GM12875 (cell line): ENCODE measurements around the gene ZC2HC1B.
"Not testable (repeated sequence)": the region's sequence is repeated elsewhere in the genome, so short reads cannot be mapped to it uniquely, and the experiment has no call there.

ENCODE experiments used
- H3K4me3 ChIP-seq: one replicate; pipeline ENCODE4 v1.5.1; 2011; ENCODE audit warnings: low read depth, low read length, control low read depth
- TF ChIP-seq, protein P1 (sequence below): IDR thresholded peaks from 2 replicates; pipeline ENCODE4 v1.5.1; 2011; ENCODE audit warnings: low read depth, mild to moderate bottlenecking, control low read depth, inconsistent platforms, low read length, moderate library complexity, borderline replicate concordance; ENCODE audit not compliant: insufficient read depth

ZC2HC1B gene

GRCh38 chr6:143902827-143903226, 38.6 kb downstream of the ZC2HC1B start:
- TF ChIP-seq, protein P1, sequence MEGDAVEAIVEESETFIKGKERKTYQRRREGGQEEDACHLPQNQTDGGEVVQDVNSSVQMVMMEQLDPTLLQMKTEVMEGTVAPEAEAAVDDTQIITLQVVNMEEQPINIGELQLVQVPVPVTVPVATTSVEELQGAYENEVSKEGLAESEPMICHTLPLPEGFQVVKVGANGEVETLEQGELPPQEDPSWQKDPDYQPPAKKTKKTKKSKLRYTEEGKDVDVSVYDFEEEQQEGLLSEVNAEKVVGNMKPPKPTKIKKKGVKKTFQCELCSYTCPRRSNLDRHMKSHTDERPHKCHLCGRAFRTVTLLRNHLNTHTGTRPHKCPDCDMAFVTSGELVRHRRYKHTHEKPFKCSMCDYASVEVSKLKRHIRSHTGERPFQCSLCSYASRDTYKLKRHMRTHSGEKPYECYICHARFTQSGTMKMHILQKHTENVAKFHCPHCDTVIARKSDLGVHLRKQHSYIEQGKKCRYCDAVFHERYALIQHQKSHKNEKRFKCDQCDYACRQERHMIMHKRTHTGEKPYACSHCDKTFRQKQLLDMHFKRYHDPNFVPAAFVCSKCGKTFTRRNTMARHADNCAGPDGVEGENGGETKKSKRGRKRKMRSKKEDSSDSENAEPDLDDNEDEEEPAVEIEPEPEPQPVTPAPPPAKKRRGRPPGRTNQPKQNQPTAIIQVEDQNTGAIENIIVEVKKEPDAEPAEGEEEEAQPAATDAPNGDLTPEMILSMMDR, result no peak
- no peak overlapping the region for H3K4me3 ChIP-seq

- TF ChIP-seq, protein P1, result no peak
- H3K4me3 ChIP-seq, result no peak overlapping the region
These were observed 46.8 kb downstream of the ZC2HC1B start for GRCh38 chr6:143911028-143911427.

GRCh38 chr6:143912671-143913070, 48.4 kb downstream of the ZC2HC1B start:
- TF ChIP-seq, protein P1, result no peak
- H3K4me3 ChIP-seq, result no peak overlapping the region

- not testable (repeated sequence) for H3K4me3 ChIP-seq
These were observed 52.8 kb downstream of the ZC2HC1B start for GRCh38 chr6:143917026-143917425.

DNA sequence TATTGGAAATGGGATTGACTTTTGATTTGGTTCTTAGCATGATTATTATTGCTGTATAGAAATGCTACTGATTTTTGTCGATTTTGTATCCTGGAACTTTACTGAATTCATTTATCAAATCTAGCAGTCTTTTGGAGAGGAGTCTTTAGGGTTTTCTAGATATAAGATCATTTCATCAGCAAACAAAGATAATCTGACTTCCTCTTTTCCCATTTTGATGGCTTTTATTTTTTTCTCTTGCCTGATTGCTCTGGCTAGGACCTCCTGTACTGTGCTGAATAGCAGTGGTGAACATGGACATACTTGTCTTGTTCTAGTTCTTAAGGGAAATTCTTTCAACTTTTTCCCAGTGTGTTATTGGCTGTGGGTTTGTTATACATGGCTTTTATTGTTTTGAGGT, 64.6 kb downstream of the ZC2HC1B start:
- no peak overlapping the region for H3K4me3 ChIP-seq

DNA sequence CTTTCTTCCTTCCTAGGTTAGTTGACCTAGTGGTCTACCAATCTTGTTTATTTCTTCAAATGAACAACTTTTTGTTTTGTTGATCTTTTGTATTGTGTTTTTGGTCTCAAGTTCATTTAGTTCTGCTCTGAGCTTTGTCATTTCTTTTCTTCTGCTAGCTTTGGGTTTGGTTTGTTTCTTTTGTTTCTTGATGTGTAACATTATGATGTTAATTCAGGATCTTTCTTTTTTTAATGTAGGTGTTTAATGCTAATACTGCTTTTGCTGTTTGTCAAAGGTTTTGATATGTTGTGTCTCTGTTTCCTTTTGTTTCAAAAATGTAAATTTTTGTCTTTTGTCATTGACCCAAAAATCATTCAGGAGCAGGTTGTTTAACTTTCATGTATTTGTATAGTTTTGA, 65.7 kb downstream of the ZC2HC1B start:
- H3K4me3 ChIP-seq, result no peak overlapping the region
- TF ChIP-seq, protein P1, result no peak

More for the DNA sequence above, 64.6 kb downstream of the ZC2HC1B start:
- TF ChIP-seq, protein P1, result no peak

DNA sequence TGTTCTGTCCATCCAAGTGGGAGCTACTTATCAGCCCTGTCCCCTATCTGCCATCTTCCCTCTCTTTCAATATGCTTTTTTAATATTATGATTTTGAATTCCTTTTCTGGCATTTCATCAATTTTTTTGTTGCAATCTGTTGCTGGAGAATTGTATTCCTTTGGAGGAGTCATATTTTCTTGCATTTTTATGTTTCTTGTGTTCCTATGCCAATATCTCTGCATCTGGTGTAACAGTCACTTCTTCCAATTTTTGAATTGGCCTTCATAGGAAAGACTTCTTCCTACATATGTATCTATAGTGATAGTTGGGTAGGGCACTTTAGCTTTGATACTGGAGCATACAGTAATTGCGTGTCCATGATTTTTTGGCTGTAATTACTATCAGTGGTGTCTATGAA, 70.1 kb downstream of the ZC2HC1B start:
- TF ChIP-seq, protein P1, result no peak

DNA sequence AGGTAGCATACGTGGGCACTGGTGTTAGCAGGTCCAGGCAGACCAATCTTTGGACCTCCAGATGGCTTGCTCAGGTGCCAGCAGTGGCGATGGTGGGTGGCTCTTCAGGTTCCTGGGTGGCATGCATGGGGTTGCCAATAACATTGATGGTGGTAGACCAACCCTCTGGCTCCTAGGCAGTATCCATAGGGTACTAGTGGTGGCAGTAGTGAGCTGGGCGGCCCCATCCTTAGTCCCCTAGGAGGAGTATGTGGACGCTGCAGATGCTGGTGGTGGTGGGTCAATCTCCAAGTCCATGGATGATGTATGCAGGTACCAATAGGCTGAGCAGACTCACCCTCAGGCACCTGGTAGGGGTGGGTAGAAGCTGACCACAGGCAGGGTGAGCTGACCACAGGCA, 70.6 kb downstream of the ZC2HC1B start:
- H3K4me3 ChIP-seq, result no peak overlapping the region

More for the DNA sequence above, 70.1 kb downstream of the ZC2HC1B start:
- no peak overlapping the region for H3K4me3 ChIP-seq

More for the DNA sequence above, 70.6 kb downstream of the ZC2HC1B start:
- TF ChIP-seq, protein P1, result no peak
